ENCODE measurements around the gene AIG1.

AIG1 gene

DNA sequence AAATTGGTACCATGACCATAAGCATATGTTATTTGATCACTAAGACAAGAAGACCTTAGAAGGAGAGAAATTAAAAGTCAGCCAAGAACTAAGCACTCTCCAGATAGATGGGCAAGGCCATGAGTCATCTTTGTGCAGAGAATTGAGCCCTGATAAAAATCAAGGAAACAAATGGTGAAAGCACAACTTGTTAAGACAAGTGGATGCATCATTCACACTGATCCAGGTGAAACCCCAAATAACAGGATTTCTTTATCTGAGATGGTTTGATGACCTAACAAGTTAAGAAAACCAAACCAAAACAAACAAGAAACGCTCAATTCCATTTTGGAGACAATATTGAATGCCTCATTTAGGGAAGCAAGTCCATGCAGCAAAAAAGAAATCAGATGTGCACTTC, 268.2 kb downstream of the AIG1 start:
- Histone ChIP-seq H3K9me3 (ENCODE audit: control extremely low read depth in 1 of 5, control insufficient read depth in 4 of 5, insufficient read depth in 2 of 5, low read depth in 1 of 5, low read length in 4 of 5) (peaks cover 0 to 2% (median 0%) of the 10 kb centered on the region in 5 experiments), H3K36me3 (ENCODE audit: control insufficient read depth in 4 of 4, insufficient read depth in 4 of 4, low read length in 3 of 4) (no peaks in the 10 kb centered on the region), H3K27ac (ENCODE audit: insufficient read depth in 1 of 2, low read depth in 1 of 2, low read length in 2 of 2, poor library complexity in 1 of 2, severe bottlenecking in 2 of 2) (no peak overlapping the region), H3K4me3 (ENCODE audit: control insufficient read depth in 1 of 7, extremely low read depth in 1 of 7, insufficient read depth in 4 of 7, low read depth in 2 of 7, low read length in 6 of 7) (no peak overlapping the region), H3K4me1 (ENCODE audit: control extremely low read depth in 1 of 4, control insufficient read depth in 4 of 4, insufficient read depth in 4 of 4, low read length in 3 of 4) (peaks cover 0 to 1% (median 0%) of the 10 kb centered on the region in 4 experiments), H3K27me3 (replicated peaks in 2 of 5; ENCODE audit: control insufficient read depth in 4 of 5, insufficient read depth in 5 of 5, low read length in 4 of 5) (no peaks in the 10 kb centered on the region)
- ChIA-PET CTCF (no interaction called here), POLR2A (no interaction called here)
- WGBS (ENCODE audit: insufficient coverage), result no CpG with 5 or more reads among the region's 1 CpG
- no peak for DNase-seq

DNA sequence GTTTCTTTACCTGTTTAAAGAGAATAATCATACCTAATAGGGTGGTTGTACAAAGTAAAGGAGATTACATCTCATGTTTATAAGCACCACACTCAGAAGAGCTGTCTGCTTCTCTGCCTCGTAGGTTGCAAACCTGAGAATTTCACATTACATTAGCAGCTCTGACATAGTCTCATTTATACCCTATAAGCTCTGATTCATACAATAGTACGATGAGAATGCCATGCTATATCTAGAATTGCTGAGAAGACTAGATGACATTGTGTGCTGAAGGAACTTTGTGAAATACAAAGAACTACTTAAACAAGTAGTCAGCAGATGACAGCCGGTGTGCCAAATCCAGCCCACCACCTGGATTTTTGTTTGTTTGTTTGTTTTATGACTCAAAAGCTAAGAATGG, 268.6 kb downstream of the AIG1 start:
- DNase-seq, result no peak
- no peaks in the 10 kb centered on the region for H3K36me3 ChIP-seq (ENCODE audit: control insufficient read depth in 4 of 4, insufficient read depth in 4 of 4, low read length in 3 of 4)
- 100% methylated on average over 1 of the region's 3 CpGs for WGBS (ENCODE audit: insufficient coverage)
- no peaks in the 10 kb centered on the region for H3K27me3 ChIP-seq (replicated peaks in 2 of 5; ENCODE audit: control insufficient read depth in 4 of 5, insufficient read depth in 5 of 5, low read length in 4 of 5)
- CTCF ChIA-PET, result no interaction called here
- no peaks in the 10 kb centered on the region for H3K4me1 ChIP-seq (ENCODE audit: control extremely low read depth in 1 of 4, control insufficient read depth in 4 of 4, insufficient read depth in 4 of 4, low read length in 3 of 4)
- H3K27ac ChIP-seq (ENCODE audit: insufficient read depth in 1 of 2, low read depth in 1 of 2, low read length in 2 of 2, poor library complexity in 1 of 2, severe bottlenecking in 2 of 2), result no peak overlapping the region
- H3K9me3 ChIP-seq (ENCODE audit: control extremely low read depth in 1 of 5, control insufficient read depth in 4 of 5, insufficient read depth in 2 of 5, low read depth in 1 of 5, low read length in 4 of 5), result peaks cover 0 to 2% (median 0%) of the 10 kb centered on the region in 5 experiments
- POLR2A ChIA-PET, result no interaction called here
- no peak overlapping the region for H3K4me3 ChIP-seq (ENCODE audit: control insufficient read depth in 1 of 7, extremely low read depth in 1 of 7, insufficient read depth in 4 of 7, low read depth in 2 of 7, low read length in 6 of 7)

DNA sequence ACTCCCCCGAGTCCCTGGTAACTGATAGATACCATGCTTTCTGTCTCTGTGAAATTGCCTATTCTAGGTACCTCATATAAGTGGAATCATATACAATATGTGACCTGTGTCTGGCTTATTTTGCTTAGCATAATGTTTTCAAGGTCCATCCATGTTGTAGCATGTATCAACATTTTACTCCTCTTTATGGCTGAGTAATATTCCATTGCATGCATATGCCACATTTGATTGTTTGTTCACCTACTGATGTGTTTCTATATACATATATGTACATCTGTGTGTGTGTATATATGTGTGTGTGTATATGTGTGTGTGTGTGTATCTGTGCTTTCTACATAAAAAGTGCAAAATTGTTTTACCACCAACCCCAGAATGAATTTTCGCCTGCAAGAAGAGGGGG, 270.7 kb downstream of the AIG1 start:
- no peak for DNase-seq
- POLR2A ChIA-PET, result no interaction called here
- H3K9me3 ChIP-seq (ENCODE audit: control extremely low read depth in 1 of 5, control insufficient read depth in 4 of 5, insufficient read depth in 2 of 5, low read depth in 1 of 5, low read length in 4 of 5), result peaks cover 0 to 2% (median 0%) of the 10 kb centered on the region in 5 experiments
- H3K27ac ChIP-seq (ENCODE audit: insufficient read depth in 1 of 2, low read depth in 1 of 2, low read length in 2 of 2, poor library complexity in 1 of 2, severe bottlenecking in 2 of 2), result no peak overlapping the region
- H3K4me1 ChIP-seq (ENCODE audit: control extremely low read depth in 1 of 4, control insufficient read depth in 4 of 4, insufficient read depth in 4 of 4, low read length in 3 of 4), result no peaks in the 10 kb centered on the region
- WGBS (ENCODE audit: insufficient coverage), result no CpG with 5 or more reads among the region's 2 CpGs
- CTCF ChIA-PET, result no interaction called here
- H3K4me3 ChIP-seq (ENCODE audit: control insufficient read depth in 1 of 7, extremely low read depth in 1 of 7, insufficient read depth in 4 of 7, low read depth in 2 of 7, low read length in 6 of 7), result no peak overlapping the region
- no peaks in the 10 kb centered on the region for H3K27me3 ChIP-seq (replicated peaks in 2 of 5; ENCODE audit: control insufficient read depth in 4 of 5, insufficient read depth in 5 of 5, low read length in 4 of 5)
- H3K36me3 ChIP-seq (ENCODE audit: control insufficient read depth in 4 of 4, insufficient read depth in 4 of 4, low read length in 3 of 4), result no peaks in the 10 kb centered on the region

DNA sequence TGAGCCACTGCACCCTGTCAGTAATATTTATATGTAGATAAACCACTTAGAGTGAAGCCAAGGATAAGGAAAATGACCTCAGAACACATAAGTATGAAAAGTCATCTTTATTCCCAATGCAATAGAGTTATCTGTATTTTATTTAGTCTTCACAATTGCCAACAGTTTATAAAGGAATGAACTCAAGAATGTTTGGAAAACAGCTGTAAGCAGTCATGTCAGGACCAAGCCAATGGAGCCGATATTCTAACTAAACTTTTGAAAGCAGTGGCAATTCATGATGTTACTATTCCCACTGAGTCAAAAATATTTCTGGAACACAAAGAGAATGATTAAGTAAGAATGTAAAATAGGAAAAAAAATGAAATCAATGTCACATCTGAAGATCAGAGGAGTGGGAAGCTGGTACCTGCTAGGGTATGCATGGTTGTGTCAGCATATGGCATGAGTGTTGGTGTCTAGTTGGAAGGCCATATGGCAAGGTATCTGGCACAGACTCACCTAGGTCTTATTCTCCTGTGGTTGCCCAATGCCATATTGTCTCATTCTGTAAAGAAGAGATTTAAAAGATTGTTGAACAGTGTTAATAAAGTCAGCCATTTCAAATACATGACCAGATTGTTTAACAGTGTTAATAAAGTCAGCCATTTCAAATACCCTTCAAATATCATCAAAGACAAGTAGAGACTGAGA, 271.6 kb downstream of the AIG1 start:
- Histone ChIP-seq H3K4me3 (ENCODE audit: control insufficient read depth in 1 of 7, extremely low read depth in 1 of 7, insufficient read depth in 4 of 7, low read depth in 2 of 7, low read length in 6 of 7) (no peak overlapping the region), H3K36me3 (ENCODE audit: control insufficient read depth in 4 of 4, insufficient read depth in 4 of 4, low read length in 3 of 4) (no peaks in the 10 kb centered on the region), H3K27me3 (replicated peaks in 2 of 5; ENCODE audit: control insufficient read depth in 4 of 5, insufficient read depth in 5 of 5, low read length in 4 of 5) (no peaks in the 10 kb centered on the region), H3K4me1 (ENCODE audit: control extremely low read depth in 1 of 4, control insufficient read depth in 4 of 4, insufficient read depth in 4 of 4, low read length in 3 of 4) (no peaks in the 10 kb centered on the region), H3K27ac (ENCODE audit: insufficient read depth in 1 of 2, low read depth in 1 of 2, low read length in 2 of 2, poor library complexity in 1 of 2, severe bottlenecking in 2 of 2) (no peak overlapping the region), H3K9me3 (ENCODE audit: control extremely low read depth in 1 of 5, control insufficient read depth in 4 of 5, insufficient read depth in 2 of 5, low read depth in 1 of 5, low read length in 4 of 5) (peaks cover 0 to 2% (median 0%) of the 10 kb centered on the region in 5 experiments)
- CTCF ChIA-PET, result no interaction called here
- 100% methylated on average over 1 of the region's 1 CpG for WGBS (ENCODE audit: insufficient coverage)
- DNase-seq, result no peak
- POLR2A ChIA-PET, result no interaction called here

DNA sequence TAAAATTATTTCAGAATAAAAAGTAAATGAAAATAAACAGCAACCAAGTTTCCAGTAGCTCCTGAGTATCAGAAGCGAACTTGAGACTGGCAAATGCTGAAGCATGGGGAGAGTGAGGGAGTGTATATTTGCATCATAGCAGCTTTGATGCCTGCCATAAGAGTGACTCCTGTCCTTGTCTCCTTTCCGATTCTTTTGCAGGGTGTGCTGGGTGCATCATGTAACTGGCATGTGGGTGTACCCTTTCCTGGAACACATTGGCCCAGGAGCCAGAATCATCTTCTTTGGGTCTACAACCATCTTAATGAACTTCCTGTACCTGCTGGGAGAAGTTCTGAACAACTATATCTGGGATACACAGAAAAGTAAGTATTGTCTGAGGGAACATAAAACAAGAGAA, 272.4 kb downstream of the AIG1 start:
- Histone ChIP-seq H3K4me1 (ENCODE audit: control extremely low read depth in 1 of 4, control insufficient read depth in 4 of 4, insufficient read depth in 4 of 4, low read length in 3 of 4) (no peaks in the 10 kb centered on the region), H3K9me3 (ENCODE audit: control extremely low read depth in 1 of 5, control insufficient read depth in 4 of 5, insufficient read depth in 2 of 5, low read depth in 1 of 5, low read length in 4 of 5) (peaks cover 0 to 5% (median 0%) of the 10 kb centered on the region in 5 experiments), H3K27me3 (replicated peaks in 2 of 5; ENCODE audit: control insufficient read depth in 4 of 5, insufficient read depth in 5 of 5, low read length in 4 of 5) (no peaks in the 10 kb centered on the region), H3K27ac (ENCODE audit: insufficient read depth in 1 of 2, low read depth in 1 of 2, low read length in 2 of 2, poor library complexity in 1 of 2, severe bottlenecking in 2 of 2) (no peak overlapping the region), H3K4me3 (ENCODE audit: control insufficient read depth in 1 of 7, extremely low read depth in 1 of 7, insufficient read depth in 4 of 7, low read depth in 2 of 7, low read length in 6 of 7) (no peak overlapping the region), H3K36me3 (ENCODE audit: control insufficient read depth in 4 of 4, insufficient read depth in 4 of 4, low read length in 3 of 4) (no peaks in the 10 kb centered on the region)
- ChIA-PET CTCF (no interaction called here), POLR2A (no interaction called here)
- WGBS (ENCODE audit: insufficient coverage), result no CpG with 5 or more reads among the region's 2 CpGs
- no peak for DNase-seq

DNA sequence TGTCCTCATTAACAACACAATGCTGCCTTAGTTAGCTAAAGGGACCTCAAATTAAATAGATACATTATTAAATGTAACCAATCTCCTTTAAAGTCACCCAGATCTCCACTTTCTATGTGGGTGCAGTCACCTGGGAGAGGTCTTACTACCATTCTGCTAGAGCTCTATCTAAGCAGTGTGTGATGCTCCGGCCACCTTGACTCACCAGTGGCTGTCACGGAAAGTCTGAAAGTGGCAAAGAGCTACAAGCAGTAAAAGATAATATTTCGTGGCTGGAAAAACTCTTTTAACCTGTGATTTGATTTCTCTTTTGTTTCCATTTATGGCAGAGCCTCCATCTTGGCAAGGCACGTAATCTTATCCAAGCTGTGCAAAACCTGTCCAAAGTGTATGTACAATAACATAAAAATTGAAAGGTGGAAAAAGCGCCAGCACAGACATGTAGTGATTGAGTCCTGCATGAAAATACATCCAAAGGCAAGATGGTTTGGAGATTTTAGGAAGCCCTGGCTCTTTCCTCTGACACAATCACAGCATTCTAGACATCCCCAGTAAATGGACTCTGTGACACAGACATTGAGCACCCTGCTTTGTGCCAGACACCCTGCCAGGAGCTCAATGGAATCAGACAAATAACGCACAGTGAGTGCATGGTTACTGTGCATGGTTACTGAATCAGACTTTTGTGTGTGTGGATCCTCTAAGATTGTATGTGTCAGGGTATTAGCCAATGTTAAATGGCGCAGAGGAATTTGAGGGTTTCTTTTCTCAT, 273.2 kb downstream of the AIG1 start:
- peaks cover 0 to 5% (median 0%) of the 10 kb centered on the region in 5 experiments for H3K9me3 ChIP-seq (ENCODE audit: control extremely low read depth in 1 of 5, control insufficient read depth in 4 of 5, insufficient read depth in 2 of 5, low read depth in 1 of 5, low read length in 4 of 5)
- ChIA-PET POLR2A (interaction anchor here (0.6 kb wide), 1 partner anchor 81 kb away, joined by 3 read pairs; no protein-coding TSS in a partner anchor), CTCF (no interaction called here)
- no peak overlapping the region for H3K4me3 ChIP-seq (ENCODE audit: control insufficient read depth in 1 of 7, extremely low read depth in 1 of 7, insufficient read depth in 4 of 7, low read depth in 2 of 7, low read length in 6 of 7)
- no peak for DNase-seq
- no peak overlapping the region for H3K27ac ChIP-seq (ENCODE audit: insufficient read depth in 1 of 2, low read depth in 1 of 2, low read length in 2 of 2, poor library complexity in 1 of 2, severe bottlenecking in 2 of 2)
- WGBS (ENCODE audit: insufficient coverage), result 100% methylated on average over 2 of the region's 7 CpGs
- no peaks in the 10 kb centered on the region for H3K27me3 ChIP-seq (replicated peaks in 2 of 5; ENCODE audit: control insufficient read depth in 4 of 5, insufficient read depth in 5 of 5, low read length in 4 of 5)
- no peaks in the 10 kb centered on the region for H3K4me1 ChIP-seq (ENCODE audit: control extremely low read depth in 1 of 4, control insufficient read depth in 4 of 4, insufficient read depth in 4 of 4, low read length in 3 of 4)
- no peaks in the 10 kb centered on the region for H3K36me3 ChIP-seq (ENCODE audit: control insufficient read depth in 4 of 4, insufficient read depth in 4 of 4, low read length in 3 of 4)

DNA sequence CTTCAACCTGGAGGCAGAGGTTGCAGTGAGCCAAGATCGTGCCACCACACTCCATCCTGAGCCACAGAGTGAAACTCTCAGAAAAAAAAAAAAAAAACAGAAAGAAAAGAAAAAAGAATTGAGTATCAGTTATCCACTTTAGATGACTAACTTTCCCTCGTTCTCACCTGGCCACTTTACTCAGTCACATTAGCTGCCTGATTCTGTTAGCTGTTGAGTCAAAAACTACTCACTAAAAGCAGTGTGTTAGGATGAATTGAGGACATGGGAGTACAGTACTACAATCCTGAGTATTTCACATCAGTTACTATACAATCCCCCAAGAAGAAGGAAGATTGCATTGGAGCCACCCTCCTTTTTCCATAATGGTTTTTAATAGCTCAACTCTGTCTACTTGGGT, 275.2 kb downstream of the AIG1 start:
- no peak overlapping the region for H3K27ac ChIP-seq (ENCODE audit: insufficient read depth in 1 of 2, low read depth in 1 of 2, low read length in 2 of 2, poor library complexity in 1 of 2, severe bottlenecking in 2 of 2)
- H3K36me3 ChIP-seq (ENCODE audit: control insufficient read depth in 4 of 4, insufficient read depth in 4 of 4, low read length in 3 of 4), result no peaks in the 10 kb centered on the region
- H3K9me3 ChIP-seq (ENCODE audit: control extremely low read depth in 1 of 5, control insufficient read depth in 4 of 5, insufficient read depth in 2 of 5, low read depth in 1 of 5, low read length in 4 of 5), result peaks cover 0 to 5% (median 0%) of the 10 kb centered on the region in 5 experiments
- no CpG with 5 or more reads among the region's 2 CpGs for WGBS (ENCODE audit: insufficient coverage)
- ChIA-PET POLR2A (no interaction called here), CTCF (no interaction called here)
- no peaks in the 10 kb centered on the region for H3K27me3 ChIP-seq (replicated peaks in 2 of 5; ENCODE audit: control insufficient read depth in 4 of 5, insufficient read depth in 5 of 5, low read length in 4 of 5)
- DNase-seq, result no peak
- H3K4me1 ChIP-seq (ENCODE audit: control extremely low read depth in 1 of 4, control insufficient read depth in 4 of 4, insufficient read depth in 4 of 4, low read length in 3 of 4), result no peaks in the 10 kb centered on the region
- no peak overlapping the region for H3K4me3 ChIP-seq (ENCODE audit: control insufficient read depth in 1 of 7, extremely low read depth in 1 of 7, insufficient read depth in 4 of 7, low read depth in 2 of 7, low read length in 6 of 7)

Measured in common myeloid progenitor, CD34-positive (primary cell).